ENCODE data around the gene SFN. TPM values are rescaled to one million over a fixed set of nuclear protein-coding genes. Genes with fewer than 3 reads are reported as not detected.
"Not testable (repeated sequence)": the region's sequence is repeated elsewhere in the genome, so short reads cannot be mapped to it uniquely, and the experiment has no call there.

Gene SFN
- 4.2 TPM in 1 of 2 replicates, not detected in the other for total RNA-seq

DNA sequence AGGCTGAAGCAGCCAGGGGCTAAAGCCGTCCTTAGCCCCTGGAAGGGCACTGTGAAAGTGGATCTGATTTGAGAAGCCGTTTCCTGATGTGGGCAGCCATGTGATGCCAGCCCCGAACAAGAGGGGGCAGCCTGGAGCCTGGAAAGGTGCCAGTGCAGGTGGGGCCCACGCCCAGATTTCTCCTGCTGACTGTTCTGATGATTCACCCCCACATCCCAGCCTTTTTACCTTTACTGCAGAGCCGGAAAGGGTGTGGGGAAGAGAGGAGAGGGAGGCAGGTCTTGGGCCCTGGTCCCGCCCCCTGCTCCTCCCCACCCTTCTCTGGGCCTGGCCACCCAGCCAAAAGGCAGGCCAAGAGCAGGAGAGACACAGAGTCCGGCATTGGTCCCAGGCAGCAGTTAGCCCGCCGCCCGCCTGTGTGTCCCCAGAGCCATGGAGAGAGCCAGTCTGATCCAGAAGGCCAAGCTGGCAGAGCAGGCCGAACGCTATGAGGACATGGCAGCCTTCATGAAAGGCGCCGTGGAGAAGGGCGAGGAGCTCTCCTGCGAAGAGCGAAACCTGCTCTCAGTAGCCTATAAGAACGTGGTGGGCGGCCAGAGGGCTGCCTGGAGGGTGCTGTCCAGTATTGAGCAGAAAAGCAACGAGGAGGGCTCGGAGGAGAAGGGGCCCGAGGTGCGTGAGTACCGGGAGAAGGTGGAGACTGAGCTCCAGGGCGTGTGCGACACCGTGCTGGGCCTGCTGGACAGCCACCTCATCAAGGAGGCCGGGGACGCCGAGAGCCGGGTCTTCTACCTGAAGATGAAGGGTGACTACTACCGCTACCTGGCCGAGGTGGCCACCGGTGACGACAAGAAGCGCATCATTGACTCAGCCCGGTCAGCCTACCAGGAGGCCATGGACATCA, at the start of gene SFN:
Gene SFN (plus strand): TSS at position 369 of the 904 bp plus-strand sequence. CDS start 64 bp downstream, at position 433.
- no peak for DNase-seq (ENCODE audit: extremely low read depth, low read depth, low spot score)

DNA sequence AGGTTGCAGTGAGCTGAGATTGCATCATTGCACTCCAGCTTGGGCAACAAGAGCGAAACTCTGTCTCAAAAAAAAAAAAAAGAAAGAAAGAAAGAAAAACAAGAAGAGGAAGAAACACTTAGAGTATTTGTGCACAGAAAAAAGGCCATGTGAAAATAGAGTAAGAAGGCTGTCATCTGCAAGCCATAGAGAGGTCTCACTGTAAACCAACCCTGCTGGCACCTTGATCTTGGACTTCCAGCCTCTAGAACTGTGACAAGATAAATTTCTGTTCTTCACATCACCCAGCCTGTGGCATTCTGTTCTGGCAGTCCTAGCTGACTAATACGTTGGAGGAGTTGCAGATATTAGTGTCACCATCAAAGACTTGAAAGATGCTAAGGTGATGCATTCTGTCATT, 48.6 kb upstream of the SFN start:
- DNase-seq (ENCODE audit: extremely low read depth, low read depth, low spot score): no peak

DNA sequence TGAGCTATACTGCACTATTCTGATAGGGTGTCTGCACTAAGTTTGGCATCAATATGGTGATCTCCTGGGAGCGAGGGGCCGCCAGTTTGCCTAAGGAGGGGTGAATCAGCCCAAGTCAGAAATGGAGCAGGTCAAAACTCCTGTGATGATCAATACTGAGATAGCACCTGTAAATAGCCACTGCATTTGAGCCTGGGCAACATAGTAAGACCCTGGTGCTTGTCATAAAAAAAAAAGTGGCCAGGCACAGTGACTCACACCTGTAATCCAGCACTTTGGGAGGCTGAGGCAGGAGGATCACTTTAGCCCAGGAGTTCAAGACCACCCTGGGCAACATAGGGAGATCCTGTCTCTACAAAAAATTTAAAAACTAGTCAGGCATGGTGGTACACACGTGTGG, 48.1 kb upstream of the SFN start:
- no peak for DNase-seq (ENCODE audit: extremely low read depth, low read depth, low spot score)

DNA sequence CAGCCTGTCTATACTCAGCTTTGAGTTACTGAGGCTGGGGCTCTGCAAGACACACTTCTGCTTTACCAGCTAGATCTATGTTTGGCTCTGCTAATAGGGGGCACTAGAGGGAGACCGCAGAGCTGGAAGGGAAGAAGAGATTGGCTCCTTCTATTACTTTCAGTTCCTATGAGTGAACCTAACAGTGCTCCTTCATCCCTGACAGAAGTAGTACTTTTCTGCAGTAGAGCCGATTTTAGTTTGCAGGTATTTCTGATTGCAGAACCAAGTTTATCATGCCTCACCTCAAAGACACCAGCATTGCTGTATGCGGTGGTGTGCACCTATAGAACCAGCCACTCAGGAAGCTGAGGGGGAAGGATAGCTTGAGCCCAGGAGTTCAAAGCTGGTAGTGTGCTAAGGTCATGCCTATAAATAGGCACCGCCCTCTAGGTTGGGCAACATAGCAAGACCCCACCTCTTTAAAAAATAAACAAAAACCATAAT, 42.1 kb upstream of the SFN start:
- no peak for DNase-seq (ENCODE audit: extremely low read depth, low read depth, low spot score)

DNA sequence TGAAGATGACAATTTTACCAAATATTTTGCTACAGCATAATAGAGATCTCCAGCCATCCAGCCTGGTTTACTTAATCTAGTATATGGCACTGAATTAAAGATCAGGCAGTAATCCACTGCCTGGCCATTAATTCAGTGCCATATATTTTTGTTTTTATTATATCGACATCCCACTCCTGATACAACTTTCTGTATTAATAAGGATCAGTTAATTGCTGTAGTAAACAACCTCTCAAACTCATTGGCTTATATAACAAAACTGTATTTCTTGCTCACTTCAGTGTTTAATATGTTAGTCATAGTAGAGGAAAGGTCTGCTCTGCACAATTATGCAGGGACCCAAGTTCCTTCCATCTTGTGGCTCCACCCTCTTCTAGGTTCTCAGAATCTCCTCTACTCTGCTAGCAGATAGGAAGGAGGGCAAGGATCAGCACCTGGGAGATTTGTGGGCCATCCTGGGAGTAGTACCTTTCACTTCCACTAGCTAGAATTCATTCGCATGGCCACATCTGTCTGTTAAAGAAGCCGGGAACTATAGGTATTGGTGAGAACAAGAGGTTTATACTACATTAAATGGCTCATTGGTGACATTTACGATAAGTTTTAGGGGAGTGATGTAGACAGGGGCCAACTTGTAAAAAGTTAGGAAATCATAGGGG, 40.1 kb upstream of the SFN start:
- no peak for DNase-seq (ENCODE audit: extremely low read depth, low read depth, low spot score)

DNA sequence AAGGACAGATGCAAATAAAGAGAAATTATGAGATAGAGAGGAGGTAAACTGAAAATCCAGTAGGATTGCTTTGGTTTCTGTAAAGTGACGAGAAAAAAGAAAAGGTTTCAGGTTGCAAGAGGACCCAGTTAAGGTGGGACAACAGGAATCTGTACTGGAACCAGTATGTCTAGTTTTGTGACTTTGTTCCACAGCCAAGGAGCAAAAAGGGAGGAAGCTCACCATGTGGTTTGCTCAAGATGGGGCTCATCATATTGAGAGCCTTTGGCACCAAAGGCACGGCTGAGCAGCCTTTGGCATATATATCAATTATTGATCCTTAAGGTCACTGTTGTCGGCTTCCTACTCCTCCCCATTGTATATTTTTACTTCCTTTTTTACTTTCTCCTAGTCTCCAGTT, 38.2 kb upstream of the SFN start:
- DNase-seq (ENCODE audit: extremely low read depth, low read depth, low spot score): no peak

DNA sequence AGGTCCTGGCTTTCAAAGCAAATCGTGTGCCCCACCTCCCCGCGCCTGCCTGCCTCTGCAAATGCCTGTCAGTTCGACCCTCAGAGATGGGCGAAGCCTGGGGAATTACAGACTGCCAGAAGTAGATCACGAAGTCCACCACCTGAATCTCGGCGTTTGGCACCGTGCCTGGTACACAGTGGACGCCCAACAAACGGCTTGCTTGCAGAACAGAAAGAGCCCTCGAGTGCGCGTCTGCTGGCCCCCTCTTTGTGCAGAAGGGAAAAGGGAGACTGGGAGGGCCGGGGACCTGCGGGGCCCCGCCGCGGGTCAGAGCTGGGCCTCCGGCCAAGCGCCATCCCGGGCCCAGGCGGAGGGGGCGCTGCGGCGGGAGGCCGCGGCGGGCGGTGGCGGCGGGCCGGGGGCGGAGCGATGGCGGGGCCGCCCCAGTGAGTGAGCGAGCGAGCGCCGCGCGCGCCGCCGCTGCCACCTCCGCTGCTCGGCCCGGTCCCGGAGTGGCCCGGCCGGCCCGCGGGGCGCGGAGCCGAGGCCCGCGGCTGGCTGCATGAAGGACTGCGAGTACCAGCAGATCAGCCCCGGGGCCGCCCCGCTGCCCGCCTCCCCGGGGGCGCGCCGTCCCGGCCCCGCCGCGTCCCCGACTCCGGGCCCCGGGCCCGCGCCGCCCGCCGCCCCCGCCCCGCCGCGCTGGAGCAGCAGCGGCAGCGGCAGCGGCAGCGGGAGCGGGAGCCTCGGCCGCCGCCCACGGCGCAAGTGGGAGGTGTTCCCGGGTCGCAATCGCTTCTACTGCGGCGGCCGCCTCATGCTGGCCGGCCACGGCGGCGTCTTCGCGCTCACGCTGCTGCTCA, 36.5 kb upstream of the SFN start, which contains the start of gene ZDHHC18:
Gene ZDHHC18 (plus strand): TSS at position 428 of the 845 bp plus-strand sequence. CDS start 117 bp downstream, at position 545.
- DNase-seq (ENCODE audit: extremely low read depth, low read depth, low spot score): no peak

DNA sequence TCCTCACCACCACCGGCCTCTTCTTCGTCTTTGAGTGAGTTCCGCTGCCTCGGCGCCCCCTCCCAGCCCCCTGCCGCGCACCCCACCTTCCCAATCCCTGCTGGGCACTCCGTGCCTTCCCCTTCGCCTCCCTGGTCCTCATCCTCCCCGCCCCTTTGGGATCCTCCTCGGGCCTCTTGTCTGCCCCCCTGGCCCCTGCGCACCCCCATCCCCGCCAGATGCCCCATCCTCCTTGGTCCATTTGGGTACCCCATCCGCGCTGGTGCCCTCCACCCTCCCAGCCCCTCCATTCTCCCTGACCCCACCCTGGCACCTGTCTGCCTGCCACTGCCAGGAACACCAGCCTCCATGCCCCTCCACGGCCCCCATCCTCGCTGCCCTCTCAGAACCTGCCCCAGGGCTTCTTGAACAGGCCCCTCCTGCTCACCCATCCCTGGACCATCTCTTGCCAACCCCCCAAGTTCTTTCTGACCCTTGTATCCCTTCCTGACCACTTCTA, 35.8 kb upstream of the SFN start:
- no peak for DNase-seq (ENCODE audit: extremely low read depth, low read depth, low spot score)

DNA sequence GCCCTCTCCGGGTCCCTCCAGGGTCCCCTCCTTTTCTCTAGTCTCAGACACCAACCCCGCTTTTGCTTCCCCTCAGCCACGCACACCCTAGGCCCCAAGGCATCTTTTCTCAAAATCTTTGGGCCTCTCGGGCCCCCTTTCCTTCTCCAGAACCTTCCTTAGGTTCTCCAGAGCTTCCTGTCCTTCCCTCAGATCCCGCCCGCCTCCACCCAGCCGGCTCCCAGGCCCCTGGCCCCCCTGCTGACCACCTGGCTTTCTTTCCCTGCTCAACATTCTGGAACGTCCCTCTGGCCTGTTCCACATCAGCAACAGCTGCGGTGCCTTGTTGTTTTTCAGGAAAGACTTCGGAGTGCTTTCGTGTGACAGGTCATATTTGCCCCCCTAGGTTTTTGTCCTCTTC, 35.3 kb upstream of the SFN start:
- DNase-seq (ENCODE audit: extremely low read depth, low read depth, low spot score): no peak

DNA sequence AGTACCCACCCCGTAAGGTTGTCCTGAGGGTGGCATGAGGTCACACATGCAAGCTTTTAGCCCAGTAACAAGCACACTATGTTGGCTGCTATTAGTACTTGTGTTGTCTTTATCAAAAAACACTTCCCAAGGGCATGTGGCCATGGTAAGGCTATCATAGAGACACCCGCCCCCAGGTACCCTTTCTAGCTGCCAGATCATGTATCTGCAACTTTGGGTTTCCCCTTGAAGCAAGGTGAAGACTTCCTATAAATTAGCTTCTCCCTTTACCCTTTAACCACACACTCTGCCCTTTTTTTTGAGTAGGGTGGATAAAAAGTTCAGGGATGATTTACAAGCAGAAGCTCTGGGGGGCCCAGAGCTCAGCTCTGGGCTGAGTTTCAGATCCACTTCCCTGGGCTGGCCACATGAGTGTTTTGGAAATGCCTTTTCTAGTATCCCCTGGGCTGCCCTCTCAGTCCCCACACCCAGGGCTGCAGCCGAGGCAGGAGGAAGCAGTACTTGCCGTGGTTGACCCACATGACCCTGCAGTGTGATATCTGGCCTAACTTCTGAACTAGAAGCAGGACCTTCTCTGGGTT, 34.4 kb upstream of the SFN start:
- DNase-seq (ENCODE audit: extremely low read depth, low read depth, low spot score): no peak

DNA sequence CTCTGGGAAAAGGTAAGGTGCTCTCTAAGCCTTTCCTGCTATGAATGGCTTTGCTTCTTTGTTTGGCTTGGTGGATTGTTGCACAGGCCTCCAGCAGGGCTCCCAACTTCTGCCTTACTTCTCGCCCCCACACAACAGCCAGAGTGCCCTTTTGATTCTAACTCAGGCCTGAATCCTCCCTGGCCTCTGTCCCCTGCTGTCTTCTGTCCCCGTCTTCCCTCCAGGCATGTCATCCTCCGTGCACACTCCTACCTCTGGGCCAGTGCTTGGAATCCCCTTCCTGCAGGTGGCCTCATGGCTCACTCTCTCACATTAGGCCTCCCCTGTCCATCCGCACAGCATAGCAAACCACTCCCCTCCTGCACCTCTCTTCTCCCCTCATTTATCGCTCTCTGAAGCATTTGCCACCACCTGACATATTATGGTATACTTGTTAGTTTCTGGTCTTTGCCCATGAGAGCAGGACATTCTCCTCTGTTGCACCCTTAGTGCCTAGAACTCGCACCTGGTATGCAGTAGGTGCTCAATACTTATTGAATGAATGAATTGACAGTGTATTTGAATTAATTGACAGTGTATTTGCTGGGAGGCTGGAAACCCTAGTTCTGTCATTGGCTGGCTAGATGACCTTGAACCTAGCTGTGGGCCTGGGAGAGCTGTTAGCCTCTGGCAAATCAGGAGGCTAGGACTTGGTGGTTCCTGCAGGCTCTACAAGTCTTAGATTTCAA, 33.6 kb upstream of the SFN start:
- DNase-seq (ENCODE audit: extremely low read depth, low read depth, low spot score): no peak

DNA sequence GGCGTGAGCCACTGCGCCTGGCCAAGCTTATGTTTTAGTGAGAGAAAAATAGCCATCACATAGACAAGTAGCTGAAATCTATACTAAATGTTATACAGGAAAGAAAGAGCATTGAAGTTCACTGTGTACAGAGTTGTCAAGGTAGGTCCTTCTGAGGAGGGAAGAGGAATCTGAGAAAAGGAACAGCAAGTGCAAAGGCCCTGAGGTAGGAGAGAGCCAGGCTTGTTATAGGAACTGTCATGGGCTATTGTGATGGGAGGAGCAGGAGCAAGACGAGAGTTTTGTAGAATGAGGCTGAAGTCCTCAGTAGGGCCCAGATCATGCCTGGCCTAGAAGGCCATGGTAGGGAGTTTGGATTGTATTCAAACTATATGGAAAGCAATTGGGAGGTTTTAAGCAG, 31.9 kb upstream of the SFN start:
- no peak for DNase-seq (ENCODE audit: extremely low read depth, low read depth, low spot score)

DNA sequence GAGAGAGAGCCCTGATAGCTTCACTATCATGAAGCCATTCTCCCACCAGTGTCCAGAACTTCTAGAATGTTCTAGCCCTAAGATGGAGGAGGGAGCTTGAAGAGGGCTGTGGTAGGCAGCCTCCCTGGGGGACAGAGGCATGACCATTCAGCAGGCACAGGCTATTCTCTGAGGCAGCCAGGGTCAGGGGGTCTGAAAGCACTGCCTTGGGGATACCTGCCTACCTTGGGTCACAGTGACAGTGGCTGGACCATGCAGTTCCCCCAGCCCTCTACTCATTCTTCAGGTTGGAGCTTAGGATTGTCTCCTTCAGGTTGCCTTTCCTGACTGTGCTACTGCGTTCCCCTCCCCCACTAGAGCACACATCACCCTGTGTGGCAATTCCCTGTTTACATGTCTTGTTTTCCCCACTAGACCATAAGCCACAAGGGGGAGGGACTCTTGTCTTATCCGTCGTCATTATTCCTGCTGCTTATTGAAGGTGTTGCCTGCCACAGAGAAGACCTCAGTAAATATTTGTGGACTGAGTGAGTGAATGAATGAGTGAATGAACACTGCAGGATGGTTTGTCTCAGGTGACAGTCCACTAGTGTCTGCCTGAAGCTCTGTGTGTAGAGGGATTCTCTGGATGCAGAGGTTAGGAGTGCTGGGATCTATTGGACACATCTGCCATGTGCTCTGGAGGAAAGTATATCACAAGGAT, 31.3 kb upstream of the SFN start:
- no peak for DNase-seq (ENCODE audit: extremely low read depth, low read depth, low spot score)

DNA sequence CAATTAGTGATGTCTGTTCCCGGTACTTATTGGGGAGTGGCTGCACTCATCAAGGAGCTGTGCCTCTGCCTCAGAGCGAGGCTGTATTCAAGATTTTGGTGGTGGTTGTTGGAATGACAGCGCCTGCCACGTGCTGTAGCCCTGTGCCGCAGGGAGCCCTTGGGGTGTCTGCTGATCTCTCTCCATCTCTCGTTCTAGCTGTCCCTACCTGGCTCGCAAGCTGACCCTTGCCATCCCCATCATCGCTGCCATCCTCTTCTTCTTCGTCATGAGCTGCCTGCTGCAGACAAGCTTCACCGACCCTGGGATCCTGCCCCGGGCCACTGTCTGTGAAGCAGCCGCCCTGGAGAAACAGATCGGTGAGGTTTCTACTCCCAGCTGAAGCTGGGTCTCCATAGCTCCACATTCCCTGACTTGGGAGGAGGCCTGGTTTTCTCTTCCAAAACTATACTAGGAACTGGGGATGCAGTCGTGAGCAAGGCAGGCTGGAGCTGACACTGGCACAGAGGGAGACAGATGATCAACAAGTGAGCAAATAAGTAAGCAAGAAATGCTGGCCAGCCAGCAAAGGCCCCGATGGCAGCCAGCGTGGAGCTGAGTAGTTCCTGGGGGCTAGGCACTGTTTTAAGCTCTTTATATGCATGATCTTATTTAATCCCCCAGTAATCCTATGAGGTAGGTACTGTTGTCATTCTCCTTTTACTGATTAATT, 30.5 kb upstream of the SFN start:
- no peak for DNase-seq (ENCODE audit: extremely low read depth, low read depth, low spot score)

DNA sequence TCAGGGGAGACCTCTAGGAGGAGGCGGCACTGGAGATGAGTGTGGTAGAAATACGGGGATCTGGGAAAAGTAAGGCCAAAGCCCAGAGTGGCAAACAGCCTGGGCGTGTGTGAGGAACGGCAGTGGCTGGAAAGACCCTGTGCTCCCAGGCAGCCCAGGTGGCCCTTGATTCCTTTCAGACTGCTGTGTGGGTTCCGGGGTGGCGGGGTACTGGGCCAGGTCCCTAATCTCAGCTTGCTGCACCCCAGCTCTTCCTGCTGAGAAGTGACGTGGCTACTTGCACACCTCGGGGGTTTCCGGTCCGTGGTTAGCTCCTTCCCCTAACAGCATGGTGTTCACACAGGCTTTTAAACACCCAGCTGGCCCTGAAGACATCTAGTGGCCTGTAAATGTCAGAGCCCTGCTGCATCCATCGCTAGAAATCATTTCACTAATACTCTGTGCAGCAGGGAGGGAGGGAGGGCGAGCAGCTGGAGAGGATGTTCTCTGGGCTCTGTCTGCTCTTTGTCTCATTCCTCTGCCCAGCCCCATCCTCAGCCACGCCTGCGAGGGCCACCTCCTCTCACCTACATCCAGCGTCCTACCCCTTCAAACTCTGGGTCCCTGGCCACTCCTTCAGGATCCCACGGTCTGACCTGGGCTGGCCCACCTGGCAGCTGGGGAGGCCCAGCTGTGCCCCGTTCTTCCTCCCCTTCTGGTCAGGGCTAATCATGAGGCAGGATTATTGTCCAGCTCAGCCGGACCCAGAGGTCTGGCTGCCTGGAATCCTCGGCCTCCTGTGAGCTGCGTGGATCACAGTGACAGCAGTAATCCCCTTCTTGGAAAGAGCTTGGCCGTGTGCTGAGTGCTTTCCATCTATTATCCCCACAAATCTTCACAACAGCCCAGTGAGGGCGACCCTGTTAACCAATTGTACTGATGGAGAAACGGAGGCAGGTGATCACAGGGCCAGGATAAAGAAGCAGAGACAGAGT, 29.2 kb upstream of the SFN start:
- no peak for DNase-seq (ENCODE audit: extremely low read depth, low read depth, low spot score)

DNA sequence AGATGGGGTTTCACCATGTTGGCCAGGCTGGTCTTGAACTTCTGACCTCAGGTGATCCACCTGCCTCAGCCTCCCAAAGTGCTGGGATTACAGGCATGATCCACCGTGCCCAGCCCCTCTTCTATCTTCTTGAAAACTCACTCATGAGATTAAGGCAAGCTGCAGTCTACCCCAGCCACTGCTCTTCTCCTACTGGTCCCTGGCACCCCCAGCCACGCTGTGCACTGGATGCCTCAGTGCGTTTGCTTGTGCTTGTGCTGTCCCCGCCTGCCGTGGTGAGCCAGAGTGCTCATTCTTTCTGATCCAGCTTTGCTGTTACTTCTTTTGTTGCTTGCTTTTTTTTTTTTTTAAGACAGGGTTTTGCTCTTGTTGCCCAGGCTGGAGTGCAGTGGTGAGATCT, 25.3 kb upstream of the SFN start:
- not testable (repeated sequence) for DNase-seq (ENCODE audit: extremely low read depth, low read depth, low spot score)

All from glomerular endothelial cell (primary cell).